Suprapubic skin (tissue), 4 donors: ENCODE results near the gene GOLT1A. TPM values are rescaled to one million over a fixed set of nuclear protein-coding genes. Genes with fewer than 3 reads are reported as not detected.
A peak's percentile ranks its signal among the peaks of the same experiment; 100 is the strongest.

Source experiments
- DNase-seq, 2 donors: peaks; one replicate each; pipeline ENCODE4 v3.0.0-alpha.2; 2019; ENCODE audit warnings: low spot score in 2 of 2
- H3K27ac ChIP-seq: fragments of 200-600 bp; sonication (generic); one replicate; pipeline ENCODE4 v1.5.1; 2019
- H3K27me3 ChIP-seq: fragments of 200-600 bp; sonication (generic); one replicate; pipeline ENCODE4 v1.5.1; 2019
- H3K36me3 ChIP-seq: fragments of 200-600 bp; sonication (generic); one replicate; pipeline ENCODE4 v1.5.1; 2019
- H3K4me1 ChIP-seq: fragments of 200-600 bp; sonication (generic); one replicate; pipeline ENCODE4 v1.5.1; 2019
- H3K4me3 ChIP-seq: fragments of 200-600 bp; sonication (generic); one replicate; pipeline ENCODE4 v1.5.1; 2019; ENCODE audit warnings: mild to moderate bottlenecking
- H3K9me3 ChIP-seq: fragments of 200-600 bp; sonication (generic); one replicate; pipeline ENCODE4 v1.5.1; 2019
- CTCF ChIP-seq, 2 donors: fragments of 200-600 bp in 1 of 2; fragments of 450-650 bp in 1 of 2; sonication (generic) in 1 of 2; IDR thresholded peaks; one replicate each; pipeline ENCODE4 v1.5.1; 2016 to 2019; ENCODE audit warnings: antibody characterized with exemption in 2 of 2, mild to moderate bottlenecking in 1 of 2, moderate library complexity in 1 of 2
- EP300 ChIP-seq: sonication (generic); formaldehyde crosslinking; IDR thresholded peaks from one replicate; pipeline ENCODE4 v1.6.1; 2017; ENCODE audit warnings: antibody characterized with exemption
- POLR2A ChIP-seq, 2 donors: fragments of 450-650 bp; IDR thresholded peaks; one replicate each; pipeline ENCODE4 v1.6.1; 2017; ENCODE audit warnings: antibody characterized with exemption in 2 of 2, mild to moderate bottlenecking in 2 of 2, moderate library complexity in 2 of 2
- POLR2AphosphoS5 ChIP-seq, 3 donors: sonication (generic); formaldehyde crosslinking; IDR thresholded peaks; one replicate each; pipeline ENCODE4 v1.6.1; 2017; ENCODE audit warnings: antibody characterized with exemption in 3 of 3
- WGBS: methylation state at CpG from one replicate; pipeline ENCODE4 v1.1.5; 2018; 5-methylcytosine and 5-hydroxymethylcytosine counted together
- total RNA-seq, 4 donors: library from RNA; depleted of rRNA; stranded (reverse); fragments of >200 nt; gene quantifications; one replicate each; pipeline ENCODE4 v1.1.0, GENCODE V29; 2016

Gene GOLT1A
- not detected for total RNA-seq

DNA sequence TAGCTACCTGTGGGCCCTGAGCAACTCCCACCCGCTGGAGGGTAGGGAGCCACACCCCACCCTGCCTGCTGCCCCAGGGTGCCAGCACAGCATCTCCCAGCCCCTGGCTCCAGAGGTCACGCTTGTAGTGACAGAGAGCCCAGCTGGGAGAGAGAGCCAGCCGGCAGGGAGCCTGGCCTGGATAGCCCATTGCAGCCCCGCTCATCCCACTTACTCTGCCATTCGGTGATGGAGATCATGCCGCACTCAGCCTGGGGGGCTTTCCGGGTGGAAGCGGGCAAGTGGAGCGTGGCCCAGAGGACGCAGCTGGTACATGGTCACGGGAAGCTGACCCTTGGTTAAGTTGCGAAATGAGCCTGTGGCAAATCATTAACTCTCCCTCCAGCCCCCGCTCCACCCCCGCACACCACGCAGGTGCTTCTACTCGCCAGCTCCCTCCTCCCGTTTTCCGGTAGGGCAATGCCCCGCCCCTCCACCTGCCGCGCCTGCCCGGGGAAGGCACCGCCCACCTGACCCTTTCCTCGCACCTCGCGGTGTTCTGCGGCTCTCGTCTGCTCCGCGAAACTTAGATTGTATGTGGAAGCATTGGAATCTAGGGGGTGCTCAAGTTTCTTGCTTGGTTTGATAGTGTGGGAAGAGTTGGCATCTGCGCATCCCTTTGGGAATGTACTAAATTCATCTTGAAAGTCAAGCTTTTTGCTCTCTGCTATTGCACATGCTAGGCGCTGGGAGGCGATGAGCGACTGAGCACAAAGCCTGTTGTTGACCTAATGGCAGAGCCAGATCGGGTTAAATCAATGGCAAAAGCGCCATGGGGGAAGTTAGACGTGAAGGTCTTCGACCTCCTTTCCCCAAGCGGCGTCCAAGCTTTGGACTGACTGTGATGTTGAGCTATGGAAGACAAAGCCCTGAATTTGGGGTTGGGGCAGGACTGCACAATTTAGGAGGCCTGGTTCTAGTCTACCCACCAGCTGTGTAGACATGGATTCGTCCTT, at the start of gene GOLT1A:
Gene GOLT1A (minus strand): TSS at position 321 of the 995 bp plus-strand sequence. CDS start 82 bp downstream, at position 239.
- DNase-seq: peak in 1 of 2 donors; percentile 74
- 13% methylated on average over 27 of the region's 41 CpGs for WGBS
- TF ChIP-seq EP300 (no peak), CTCF (IDR thresholded peaks at IDR 0.05) (peak; percentile 20 to 72)
- Histone ChIP-seq H3K36me3 (no peaks in the 10 kb centered on the region), H3K4me1 (peaks cover 10% of the 10 kb centered on the region), H3K27ac (no peak within 1 kb of the TSS), H3K9me3 (no peaks in the 10 kb centered on the region), H3K27me3 (no peaks in the 10 kb centered on the region), H3K4me3 (peak within 1 kb of the TSS; percentile 35)

GRCh38 chr1:204263254-204263910, 49.6 kb upstream of the GOLT1A start:
- no peak overlapping the region for H3K4me3 ChIP-seq
- H3K27ac ChIP-seq: no peak overlapping the region
- no peak for TF ChIP-seq CTCF (IDR thresholded peaks at IDR 0.05)
- no peak for TF ChIP-seq POLR2A (IDR thresholded peaks at IDR 0.05)
- TF ChIP-seq EP300: no peak
- no peak for TF ChIP-seq POLR2AphosphoS5 (IDR thresholded peaks at IDR 0.05)
- H3K9me3 ChIP-seq: no peaks in the 10 kb centered on the region
- no peak for DNase-seq
- 49% methylated on average over 13 of the region's 13 CpGs for WGBS
- peaks cover 21% of the 10 kb centered on the region for H3K4me1 ChIP-seq
- H3K36me3 ChIP-seq: no peaks in the 10 kb centered on the region
- H3K27me3 ChIP-seq: no peaks in the 10 kb centered on the region

GRCh38 chr1:204262506-204263253, 48.9 kb upstream of the GOLT1A start:
- Histone ChIP-seq H3K4me1 (peaks cover 21% of the 10 kb centered on the region), H3K36me3 (no peaks in the 10 kb centered on the region), H3K27ac (peak overlapping the region; percentile 11), H3K4me3 (no peak overlapping the region), H3K27me3 (no peaks in the 10 kb centered on the region), H3K9me3 (no peaks in the 10 kb centered on the region)
- DNase-seq: no peak
- 83% methylated on average over 13 of the region's 13 CpGs for WGBS
- TF ChIP-seq CTCF (IDR thresholded peaks at IDR 0.05) (no peak), POLR2AphosphoS5 (IDR thresholded peaks at IDR 0.05) (no peak), EP300 (no peak), POLR2A (IDR thresholded peaks at IDR 0.05) (no peak)

DNA sequence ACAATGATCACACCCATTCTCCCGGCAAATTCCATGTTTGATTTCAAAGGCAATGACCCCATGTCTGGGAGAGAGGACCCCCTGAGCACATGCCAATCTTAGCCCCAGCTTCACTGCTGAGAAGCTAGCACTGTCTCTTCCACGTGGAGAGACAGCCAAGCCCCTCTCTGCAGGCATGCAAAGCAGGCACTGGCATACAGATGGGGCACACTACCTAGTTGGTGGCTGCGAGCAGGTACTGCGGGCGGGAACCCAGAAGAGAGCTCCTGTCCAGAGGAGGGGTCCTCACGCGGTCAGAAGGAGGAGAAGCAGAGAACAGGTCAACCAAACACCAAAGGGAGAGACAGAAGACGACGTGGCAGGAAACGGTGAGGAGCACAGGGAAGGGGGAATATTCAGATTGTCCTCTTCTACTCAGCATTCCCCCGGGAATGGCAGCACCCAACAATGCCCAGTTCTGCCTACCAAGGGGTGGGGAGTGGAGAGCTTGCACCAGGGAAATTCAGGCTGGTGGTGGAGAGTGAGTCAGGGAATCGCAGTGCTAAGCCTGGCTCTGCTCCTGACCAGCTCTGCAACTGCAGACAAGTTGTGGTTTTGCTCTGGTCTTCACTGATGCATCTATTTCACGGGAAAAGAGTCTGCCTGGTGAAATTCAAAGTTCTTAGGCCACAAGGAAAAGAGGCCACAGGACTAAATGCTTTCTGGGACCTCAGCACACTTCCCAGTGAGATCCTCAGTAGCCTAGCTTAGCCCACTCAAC, 48.1 kb upstream of the GOLT1A start:
- H3K36me3 ChIP-seq: peaks cover 3% of the 10 kb centered on the region
- H3K27ac ChIP-seq: peak overlapping the region; percentile 11

More for the DNA sequence above, 48.1 kb upstream of the GOLT1A start:
- Histone ChIP-seq H3K4me3 (no peak overlapping the region), H3K4me1 (peaks cover 20% of the 10 kb centered on the region), H3K9me3 (no peaks in the 10 kb centered on the region), H3K27me3 (no peaks in the 10 kb centered on the region)
- TF ChIP-seq POLR2AphosphoS5 (IDR thresholded peaks at IDR 0.05) (no peak), POLR2A (IDR thresholded peaks at IDR 0.05) (no peak), CTCF (IDR thresholded peaks at IDR 0.05) (no peak), EP300 (no peak)
- DNase-seq: no peak
- WGBS: 83% methylated on average over 13 of the region's 13 CpGs
